ENCODE data around the gene ZNF398. TPM values are rescaled to one million over a fixed set of nuclear protein-coding genes. Genes with fewer than 3 reads are reported as not detected.
"Not testable (repeated sequence)": the region's sequence is repeated elsewhere in the genome, so short reads cannot be mapped to it uniquely, and the experiment has no call there.

Gene ZNF398
- total RNA-seq, 2 donors from 2014 or later: 11.2 to 22.4 TPM

GRCh38 chr7:149223176-149223575, 75.9 kb downstream of the ZNF398 start:
- no peak for DNase-seq
- intact Hi-C loops (cut with DNase I): no loop called here
- Histone ChIP-seq H3K27me3 (no peaks in the 10 kb centered on the region), H3K4me1 (no peaks in the 10 kb centered on the region), H3K4me3 (no peak overlapping the region), H3K9me3 (no peaks in the 10 kb centered on the region), H3K27ac (no peak overlapping the region), H3K36me3 (replicated peaks in 1 of 2; ENCODE audit: insufficient read depth in 1 of 2, low read depth in 2 of 2) (peaks cover 4% of the 10 kb centered on the region in 2 donors)
- WGBS, 2 donors: 92 to 100% methylated on average over 8 of the region's 8 CpGs
- no peak for TF ChIP-seq CTCF (IDR thresholded peaks at IDR 0.05)
- no peak for TF ChIP-seq POLR2A (IDR thresholded peaks at IDR 0.05)
- ATAC-seq: no peak

- no peak overlapping the region for H3K4me3 ChIP-seq
- 93% methylated on average over 16 of the region's 39 CpGs; no CpG with 5 or more reads in 1 of the 2 donors for WGBS, 2 donors
- DNase-seq: no peak
- peaks cover 4% of the 10 kb centered on the region in 2 donors for H3K36me3 ChIP-seq (replicated peaks in 1 of 2; ENCODE audit: insufficient read depth in 1 of 2, low read depth in 2 of 2)
- no peaks in the 10 kb centered on the region for H3K4me1 ChIP-seq
- H3K9me3 ChIP-seq: no peaks in the 10 kb centered on the region
- H3K27me3 ChIP-seq: no peaks in the 10 kb centered on the region
- intact Hi-C loops (cut with DNase I): no loop called here
- H3K27ac ChIP-seq: no peak overlapping the region
- ATAC-seq: no peak
- TF ChIP-seq CTCF (IDR thresholded peaks at IDR 0.05) (no peak), POLR2A (IDR thresholded peaks at IDR 0.05) (no peak)
Observed at GRCh38 chr7:149223761-149224160, 76.5 kb downstream of the ZNF398 start.

- Histone ChIP-seq H3K27me3 (no peaks in the 10 kb centered on the region), H3K36me3 (replicated peaks in 1 of 2; ENCODE audit: insufficient read depth in 1 of 2, low read depth in 2 of 2) (peaks cover 4% of the 10 kb centered on the region in 2 donors), H3K9me3 (no peaks in the 10 kb centered on the region), H3K4me3 (no peak overlapping the region), H3K4me1 (no peaks in the 10 kb centered on the region), H3K27ac (no peak overlapping the region)
- no peak for ATAC-seq
- 95 to 96% methylated on average over 8 to 27 of the region's 37 CpGs for WGBS, 2 donors
- no peak for TF ChIP-seq POLR2A (IDR thresholded peaks at IDR 0.05)
- TF ChIP-seq CTCF (IDR thresholded peaks at IDR 0.05): no peak
- intact Hi-C loops (cut with DNase I): no loop called here
- no peak for DNase-seq
Observed at GRCh38 chr7:149224352-149224751, 77.1 kb downstream of the ZNF398 start.

- H3K9me3 ChIP-seq: no peaks in the 10 kb centered on the region
- TF ChIP-seq POLR2A (IDR thresholded peaks at IDR 0.05): no peak
- TF ChIP-seq CTCF (IDR thresholded peaks at IDR 0.05): no peak
- H3K36me3 ChIP-seq (replicated peaks in 1 of 2; ENCODE audit: insufficient read depth in 1 of 2, low read depth in 2 of 2): peaks cover 4% of the 10 kb centered on the region in 2 donors
- intact Hi-C loops (cut with DNase I): no loop called here
- DNase-seq (no peak), ATAC-seq (no peak)
- WGBS, 2 donors: 94% methylated on average over 13 to 19 of the region's 19 CpGs
- H3K27me3 ChIP-seq: no peaks in the 10 kb centered on the region
- H3K4me1 ChIP-seq: no peaks in the 10 kb centered on the region
- H3K27ac ChIP-seq: no peak overlapping the region
- H3K4me3 ChIP-seq: no peak overlapping the region
Observed at GRCh38 chr7:149225106-149225505, 77.9 kb downstream of the ZNF398 start.

- ATAC-seq: no peak
- H3K27ac ChIP-seq: no peak overlapping the region
- H3K9me3 ChIP-seq: no peaks in the 10 kb centered on the region
- no peaks in the 10 kb centered on the region for H3K4me1 ChIP-seq
- no peak for DNase-seq
- WGBS, 2 donors: 94 to 96% methylated on average over 4 to 22 of the region's 22 CpGs
- no peak overlapping the region for H3K4me3 ChIP-seq
- TF ChIP-seq CTCF (IDR thresholded peaks at IDR 0.05) (no peak), POLR2A (IDR thresholded peaks at IDR 0.05) (no peak)
- no peaks in the 10 kb centered on the region for H3K27me3 ChIP-seq
- intact Hi-C loops (cut with DNase I): no loop called here
- H3K36me3 ChIP-seq (replicated peaks in 1 of 2; ENCODE audit: insufficient read depth in 1 of 2, low read depth in 2 of 2): peaks cover 4% of the 10 kb centered on the region in 2 donors
Observed at GRCh38 chr7:149225656-149226055, 78.4 kb downstream of the ZNF398 start.

GRCh38 chr7:149226366-149226765, 79.1 kb downstream of the ZNF398 start:
- intact Hi-C loops (cut with DNase I); ATAC-seq; H3K36me3 ChIP-seq (replicated peaks in 1 of 2; ENCODE audit: insufficient read depth in 1 of 2, low read depth in 2 of 2); H3K4me3 ChIP-seq; H3K27me3 ChIP-seq; H3K9me3 ChIP-seq; H3K27ac ChIP-seq; H3K4me1 ChIP-seq; DNase-seq: not testable (repeated sequence)
- 90 to 93% methylated on average over 13 to 17 of the region's 17 CpGs for WGBS, 2 donors

Data from body of pancreas (tissue), 4 donors.